Measurements from ENCODE around the gene SPRR2A. TPM values are rescaled to one million over a fixed set of nuclear protein-coding genes. Genes with fewer than 3 reads are reported as not detected.

SPRR2A gene
- total RNA-seq, 1 donor from 2014 or later, result 3.9 TPM

Other genes with a start within 250 kb of the SPRR2A start
- gene LCE1B, start 245.5 kb downstream of the SPRR2A start, total RNA-seq, result not detected in 2 replicates
- not detected in 2 replicates for gene LCE1A, start 230.0 kb downstream of the SPRR2A start, total RNA-seq
- not detected in 2 replicates for gene LCE6A, start 214.7 kb downstream of the SPRR2A start, total RNA-seq
- gene LCE7A, start 197.5 kb downstream of the SPRR2A start, total RNA-seq, result not detected in 2 replicates
- gene SMCP, start 179.2 kb downstream of the SPRR2A start, total RNA-seq, result not detected in 2 replicates
- gene IVL, start 149.0 kb downstream of the SPRR2A start, total RNA-seq, result 1.2 and 2.3 TPM in 2 replicates
- not detected in 2 replicates for gene SPRR5, start 110.3 kb downstream of the SPRR2A start, total RNA-seq
- gene SPRR4, start 86.9 kb downstream of the SPRR2A start, total RNA-seq, result not detected in 2 replicates
- not detected in 2 replicates for gene SPRR1A, start 73.4 kb downstream of the SPRR2A start, total RNA-seq
- gene SPRR3, start 55.8 kb downstream of the SPRR2A start, total RNA-seq, result 1.1 TPM in 1 of 2 replicates, not detected in the other
- gene SPRR1B, start 26.3 kb downstream of the SPRR2A start, total RNA-seq, result 0.63 TPM in 1 of 2 replicates, not detected in the other
- gene SPRR2D, start 16.4 kb downstream of the SPRR2A start, total RNA-seq, result 2.4 and 8.0 TPM in 2 replicates
- not detected in 2 replicates for gene SPRR2B, start 14.1 kb upstream of the SPRR2A start, total RNA-seq
- not detected in 2 replicates for gene SPRR2E, start 37.0 kb upstream of the SPRR2A start, total RNA-seq
- gene SPRR2F, start 56.0 kb upstream of the SPRR2A start, total RNA-seq, result not detected in 2 replicates
- gene SPRR2G, start 93.4 kb upstream of the SPRR2A start, total RNA-seq, result not detected in 2 replicates
- gene LELP1, start 145.9 kb upstream of the SPRR2A start, total RNA-seq, result not detected in 2 replicates
- gene PRR9, start 160.1 kb upstream of the SPRR2A start, total RNA-seq, result not detected in 2 replicates
- not detected in 2 replicates for gene LORICRIN, start 202.2 kb upstream of the SPRR2A start, total RNA-seq